HCT116 (cell line): ENCODE data around the gene PAX6. TPM values are rescaled to one million over a fixed set of nuclear protein-coding genes. Genes with fewer than 3 reads are reported as not detected.

Experiments
- ATAC-seq: fragments of 200-7000 bp; cut with Tn5 transposase; 2 replicates; pipeline ENCODE4 v1.9.1; 2020; ENCODE audit warnings: mild to moderate bottlenecking, moderate library complexity
- BruUV-seq: library from RNA; stranded (reverse); fragments of 400-500 nt; replicated peaks from 2 replicates; lab custom pipeline; 2021; lab: Mats Ljungman, UMichigan
- CTCF ChIA-PET: fragments of 300-600 bp; sonication (Branson Sonifier 250); formaldehyde crosslinking; loops from one replicate; lab custom pipeline; 2021; ENCODE audit warnings: antibody characterized with exemption; lab: Charles Lee
- POLR2A ChIA-PET: fragments of 300-600, 350-600 bp; sonication (Branson Sonifier 250); formaldehyde crosslinking; loops from one replicate; lab custom pipeline; 2021; ENCODE audit warnings: antibody characterized with exemption; lab: Charles Lee
- RAD21 ChIA-PET, 2 experiments: fragments of 300-600 bp; sonication (Branson Sonifier 250); formaldehyde crosslinking; loops; one replicate each; lab custom pipeline; 2023; ENCODE audit warnings: low total read pairs in 2 of 2; ENCODE audit not compliant: uncharacterized antibody in 2 of 2, unreplicated experiment in 2 of 2, low non-redundant PET in 1 of 2; lab: Charles Lee
- DNase-seq: peaks from one replicate; pipeline ENCODE4 v3.0.0-alpha.2; 2010; ENCODE audit warnings: low read depth, low spot score
- H2AFZ ChIP-seq: fragments of 200-600 bp; shearing (Covaris generic), sonication (generic); 2 replicates; pipeline ENCODE4 v1.6.1; 2017; ENCODE audit warnings: low read depth, mixed run types, mixed read lengths, antibody characterized with exemption, low read length; ENCODE audit not compliant: poor library complexity, severe bottlenecking
- H3K27ac ChIP-seq: 2 replicates; pipeline ENCODE4 v1.5.1; 2012; ENCODE audit warnings: low read depth, low read length
- H3K27me3 ChIP-seq: fragments of 200-600 bp; sonication (generic); 2 replicates; pipeline ENCODE4 v1.6.1; 2016; ENCODE audit warnings: mixed run types, low read length, mixed read lengths; ENCODE audit not compliant: insufficient read depth
- H3K36me3 ChIP-seq, 2 experiments: fragments of 200-500 bp in 1 of 2; fragments of 200-600 bp in 1 of 2; sonication (Bioruptor generic) in 1 of 2; sonication (generic) in 1 of 2; 2 replicates each; pipeline versions ENCODE4 v1.5.1 to v1.6.1; 2014 to 2016; ENCODE audit warnings: low read length in 2 of 2, inconsistent platforms in 1 of 2, mixed read lengths in 1 of 2, mixed run types in 1 of 2; ENCODE audit not compliant: insufficient read depth in 2 of 2, control insufficient read depth in 1 of 2
- H3K4me1 ChIP-seq, 2 experiments: fragments of 200-600 bp in 1 of 2; sonication (generic) in 1 of 2; 2 replicates each; pipeline versions ENCODE4 v1.5.1 to v1.6.1; 2012 to 2017; ENCODE audit warnings: low read length in 2 of 2, inconsistent platforms in 1 of 2, mild to moderate bottlenecking in 1 of 2, mixed read lengths in 1 of 2, mixed run types in 1 of 2, moderate library complexity in 1 of 2; ENCODE audit not compliant: insufficient read depth in 2 of 2, control insufficient read depth in 1 of 2
- H3K4me2 ChIP-seq: fragments of 200-600 bp; sonication (generic); 2 replicates; pipeline ENCODE4 v1.6.1; 2017; ENCODE audit warnings: mixed run types, low read length, mixed read lengths
- H3K4me3 ChIP-seq, 2 experiments: fragments of 200-600 bp in 1 of 2; sonication (generic) in 1 of 2; replicated peaks in 1 of 2; 2 replicates each; pipeline ENCODE4 v1.5.1; 2011 to 2016; ENCODE audit warnings: low read length in 2 of 2, control low read depth in 1 of 2, low read depth in 1 of 2, mild to moderate bottlenecking in 1 of 2, mixed read lengths in 1 of 2, mixed run types in 1 of 2
- H3K79me2 ChIP-seq: fragments of 200-600 bp; sonication (generic); 2 replicates; pipeline ENCODE4 v1.6.1; 2017; ENCODE audit warnings: mild to moderate bottlenecking, mixed run types, low read length, moderate library complexity, mixed read lengths; ENCODE audit not compliant: insufficient read depth
- H3K9ac ChIP-seq: fragments of 200-600 bp; sonication (generic); 2 replicates; pipeline ENCODE4 v1.6.1; 2016; ENCODE audit warnings: low read length, mixed read lengths
- H3K9me2 ChIP-seq: fragments of 200-600 bp; sonication (generic), shearing (Covaris generic); 2 replicates; pipeline ENCODE4 v1.6.1; 2017; ENCODE audit warnings: mixed run types, mild to moderate bottlenecking, moderate library complexity; ENCODE audit not compliant: insufficient read depth
- H3K9me3 ChIP-seq, 2 experiments: fragments of 200-500 bp in 1 of 2; fragments of 200-600 bp in 1 of 2; sonication (Bioruptor generic) in 1 of 2; sonication (generic) in 1 of 2; 2 replicates each; pipeline ENCODE4 v1.6.1; 2014 to 2017; ENCODE audit warnings: low read length in 2 of 2, mixed read lengths in 2 of 2, inconsistent platforms in 1 of 2, low read depth in 1 of 2, mild to moderate bottlenecking in 1 of 2, mixed run types in 1 of 2, moderate library complexity in 1 of 2; ENCODE audit not compliant: control insufficient read depth in 1 of 2, insufficient read depth in 1 of 2
- H4K20me1 ChIP-seq: fragments of 200-600 bp; sonication (generic), shearing (Covaris generic); 2 replicates; pipeline ENCODE4 v1.6.1; 2017; ENCODE audit warnings: mixed run types, mild to moderate bottlenecking, moderate library complexity; ENCODE audit not compliant: insufficient read depth
- CBX3 ChIP-seq: IDR thresholded peaks from 2 replicates; pipeline ENCODE4 v1.6.1; 2012; ENCODE audit warnings: low read depth
- CEBPB ChIP-seq: IDR thresholded peaks from 2 replicates; pipeline ENCODE4 v1.6.1; 2012; ENCODE audit warnings: low read depth
- EGR1 ChIP-seq: IDR thresholded peaks from 2 replicates; pipeline ENCODE4 v1.6.1; 2012; ENCODE audit warnings: low read depth
- ELF1 ChIP-seq: IDR thresholded peaks from 2 replicates; pipeline ENCODE4 v1.6.1; 2012; ENCODE audit warnings: low read depth, borderline replicate concordance
- EZH2 ChIP-seq: fragments of 200-600 bp; sonication (generic); IDR thresholded peaks from 2 replicates; pipeline ENCODE4 v1.6.1; 2017; ENCODE audit warnings: antibody characterized with exemption, mixed run types
- EZH2phosphoT487 ChIP-seq: fragments of 200-600 bp; IDR thresholded peaks from 2 replicates; pipeline ENCODE4 v1.6.1; 2018; ENCODE audit warnings: antibody characterized with exemption, borderline replicate concordance
- JUND ChIP-seq: IDR thresholded peaks from 2 replicates; pipeline ENCODE4 v1.6.1; 2012
- MAX ChIP-seq: IDR thresholded peaks from 2 replicates; pipeline ENCODE4 v1.6.1; 2012
- POLR2A ChIP-seq: IDR thresholded peaks from 2 replicates; pipeline ENCODE4 v1.7.0; 2011; ENCODE audit warnings: borderline replicate concordance; ENCODE audit not compliant: insufficient read depth, insufficient read length; ENCODE audit errors: extremely low read depth
- POLR2AphosphoS5 ChIP-seq: IDR thresholded peaks from 2 replicates; pipeline ENCODE4 v1.6.1; 2011; ENCODE audit warnings: mild to moderate bottlenecking, low read depth, low read length, moderate library complexity
- SP1 ChIP-seq: IDR thresholded peaks from 2 replicates; pipeline ENCODE4 v1.6.1; 2012; ENCODE audit warnings: low read depth
- SRF ChIP-seq: IDR thresholded peaks from 2 replicates; pipeline ENCODE4 v1.6.1; 2012; ENCODE audit warnings: low read depth
- TCF7L2 ChIP-seq: IDR thresholded peaks from 2 replicates; pipeline ENCODE4 v1.7.0; 2011; ENCODE audit warnings: borderline replicate concordance, inconsistent platforms; ENCODE audit not compliant: insufficient read depth, insufficient read length; ENCODE audit errors: extremely low read depth
- ZFX ChIP-seq: fragments of 450-650 bp; IDR thresholded peaks from 2 replicates; pipeline ENCODE4 v1.6.1; 2017
- ZNF274 ChIP-seq: fragments of 200-500 bp; sonication (Bioruptor generic); IDR thresholded peaks from 2 replicates; pipeline ENCODE4 v1.6.1; 2014; ENCODE audit warnings: mild to moderate bottlenecking, low read depth, low read length, inconsistent platforms
- intact Hi-C: fragments of 100-400 bp; cut with micrococcal nuclease; formaldehyde crosslinking; loops from 2 replicates; pipeline ENCODE4 v1.10.0; 2022
- total RNA-seq: library from RNA; stranded (reverse); gene quantifications from one replicate; pipeline ENCODE4 v1.2.1, GENCODE V29; 2021; ENCODE audit not compliant: unreplicated experiment
- TF ChIP-seq, protein P1 (sequence below): IDR thresholded peaks from 2 replicates; pipeline ENCODE4 v1.6.1; 2012; ENCODE audit warnings: low read depth
- TF ChIP-seq, protein P2 (sequence below), 3 experiments: fragments of 200-600 bp in 1 of 3; sonication (generic) in 1 of 3; IDR thresholded peaks in 2 of 3; conservative IDR thresholded peaks in 1 of 3; 2 replicates each; pipeline ENCODE4 v1.5.1; 2012 to 2017; ENCODE audit warnings: low read depth in 2 of 3, low read length in 2 of 3, antibody characterized with exemption in 1 of 3, borderline replicate concordance in 1 of 3, control low read depth in 1 of 3, mild to moderate bottlenecking in 1 of 3, mixed read lengths in 1 of 3, mixed run types in 1 of 3, moderate library complexity in 1 of 3; ENCODE audit not compliant: insufficient read depth in 1 of 3
- TF ChIP-seq, protein P3 (sequence below): IDR thresholded peaks from 2 replicates; pipeline ENCODE4 v1.6.1; 2012

Gene PAX6
- total RNA-seq, 1 experiment from 2014 or later, result 5.3 TPM

DNA sequence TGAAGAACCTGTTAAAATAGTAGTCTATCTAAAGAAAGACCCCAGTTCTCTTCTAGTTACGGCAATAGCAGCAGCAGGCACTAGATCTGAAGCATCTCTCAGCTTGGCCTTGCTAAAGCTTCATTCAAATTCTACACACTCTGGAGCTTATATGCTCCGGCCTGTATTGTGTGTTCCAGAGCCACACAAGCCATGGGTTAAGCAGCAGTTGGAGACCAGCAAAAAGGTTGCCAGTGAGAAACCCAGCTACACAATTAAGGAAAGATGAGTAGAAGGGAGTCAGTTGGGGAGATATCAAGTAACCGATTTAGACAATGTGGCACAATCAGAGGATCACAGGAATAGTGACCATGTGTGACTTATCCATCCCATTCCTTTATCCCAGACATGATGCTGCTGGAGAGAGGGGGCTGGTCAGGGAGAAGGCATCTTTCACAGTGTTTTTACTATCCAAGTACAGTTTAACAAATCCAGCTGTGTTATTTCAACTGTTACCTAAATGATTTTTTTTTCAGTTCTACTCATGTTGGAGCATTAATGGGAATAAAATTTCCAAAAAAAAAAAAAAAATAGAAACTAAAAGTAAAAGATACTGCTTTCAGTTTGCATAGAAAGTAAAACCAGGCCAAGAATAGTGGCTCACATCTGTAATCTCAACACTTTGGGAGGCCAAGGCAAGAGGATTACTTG, 41.0 kb downstream of the PAX6 start:
- TF ChIP-seq JUND (no peak), EGR1 (no peak), ELF1 (no peak), ZFX (no peak), SP1 (no peak), MAX (no peak), EZH2phosphoT487 (no peak), ZNF274 (no peak), CEBPB (no peak), POLR2A (no peak), POLR2AphosphoS5 (no peak), EZH2 (no peak), CBX3 (no peak), SRF (no peak), TCF7L2 (no peak)
- TF ChIP-seq, protein P1, sequence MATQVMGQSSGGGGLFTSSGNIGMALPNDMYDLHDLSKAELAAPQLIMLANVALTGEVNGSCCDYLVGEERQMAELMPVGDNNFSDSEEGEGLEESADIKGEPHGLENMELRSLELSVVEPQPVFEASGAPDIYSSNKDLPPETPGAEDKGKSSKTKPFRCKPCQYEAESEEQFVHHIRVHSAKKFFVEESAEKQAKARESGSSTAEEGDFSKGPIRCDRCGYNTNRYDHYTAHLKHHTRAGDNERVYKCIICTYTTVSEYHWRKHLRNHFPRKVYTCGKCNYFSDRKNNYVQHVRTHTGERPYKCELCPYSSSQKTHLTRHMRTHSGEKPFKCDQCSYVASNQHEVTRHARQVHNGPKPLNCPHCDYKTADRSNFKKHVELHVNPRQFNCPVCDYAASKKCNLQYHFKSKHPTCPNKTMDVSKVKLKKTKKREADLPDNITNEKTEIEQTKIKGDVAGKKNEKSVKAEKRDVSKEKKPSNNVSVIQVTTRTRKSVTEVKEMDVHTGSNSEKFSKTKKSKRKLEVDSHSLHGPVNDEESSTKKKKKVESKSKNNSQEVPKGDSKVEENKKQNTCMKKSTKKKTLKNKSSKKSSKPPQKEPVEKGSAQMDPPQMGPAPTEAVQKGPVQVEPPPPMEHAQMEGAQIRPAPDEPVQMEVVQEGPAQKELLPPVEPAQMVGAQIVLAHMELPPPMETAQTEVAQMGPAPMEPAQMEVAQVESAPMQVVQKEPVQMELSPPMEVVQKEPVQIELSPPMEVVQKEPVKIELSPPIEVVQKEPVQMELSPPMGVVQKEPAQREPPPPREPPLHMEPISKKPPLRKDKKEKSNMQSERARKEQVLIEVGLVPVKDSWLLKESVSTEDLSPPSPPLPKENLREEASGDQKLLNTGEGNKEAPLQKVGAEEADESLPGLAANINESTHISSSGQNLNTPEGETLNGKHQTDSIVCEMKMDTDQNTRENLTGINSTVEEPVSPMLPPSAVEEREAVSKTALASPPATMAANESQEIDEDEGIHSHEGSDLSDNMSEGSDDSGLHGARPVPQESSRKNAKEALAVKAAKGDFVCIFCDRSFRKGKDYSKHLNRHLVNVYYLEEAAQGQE, result no peak
- TF ChIP-seq, protein P2, sequence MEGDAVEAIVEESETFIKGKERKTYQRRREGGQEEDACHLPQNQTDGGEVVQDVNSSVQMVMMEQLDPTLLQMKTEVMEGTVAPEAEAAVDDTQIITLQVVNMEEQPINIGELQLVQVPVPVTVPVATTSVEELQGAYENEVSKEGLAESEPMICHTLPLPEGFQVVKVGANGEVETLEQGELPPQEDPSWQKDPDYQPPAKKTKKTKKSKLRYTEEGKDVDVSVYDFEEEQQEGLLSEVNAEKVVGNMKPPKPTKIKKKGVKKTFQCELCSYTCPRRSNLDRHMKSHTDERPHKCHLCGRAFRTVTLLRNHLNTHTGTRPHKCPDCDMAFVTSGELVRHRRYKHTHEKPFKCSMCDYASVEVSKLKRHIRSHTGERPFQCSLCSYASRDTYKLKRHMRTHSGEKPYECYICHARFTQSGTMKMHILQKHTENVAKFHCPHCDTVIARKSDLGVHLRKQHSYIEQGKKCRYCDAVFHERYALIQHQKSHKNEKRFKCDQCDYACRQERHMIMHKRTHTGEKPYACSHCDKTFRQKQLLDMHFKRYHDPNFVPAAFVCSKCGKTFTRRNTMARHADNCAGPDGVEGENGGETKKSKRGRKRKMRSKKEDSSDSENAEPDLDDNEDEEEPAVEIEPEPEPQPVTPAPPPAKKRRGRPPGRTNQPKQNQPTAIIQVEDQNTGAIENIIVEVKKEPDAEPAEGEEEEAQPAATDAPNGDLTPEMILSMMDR (IDR thresholded peaks at IDR 0.05 in 2 of 3, conservative IDR thresholded peaks at IDR 0.05 in 1 of 3; ENCODE audit: borderline replicate concordance in 1 of 3, insufficient read depth in 1 of 3, low read depth in 2 of 3, low read length in 2 of 3), result no peak
- TF ChIP-seq, protein P3, sequence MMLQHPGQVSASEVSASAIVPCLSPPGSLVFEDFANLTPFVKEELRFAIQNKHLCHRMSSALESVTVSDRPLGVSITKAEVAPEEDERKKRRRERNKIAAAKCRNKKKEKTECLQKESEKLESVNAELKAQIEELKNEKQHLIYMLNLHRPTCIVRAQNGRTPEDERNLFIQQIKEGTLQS, result no peak
- POLR2A ChIA-PET, result no interaction called here
- Histone ChIP-seq H2AFZ (no peak overlapping the region), H3K4me3 (no peak overlapping the region), H3K27me3 (no peaks in the 10 kb centered on the region), H4K20me1 (no peaks in the 10 kb centered on the region), H3K27ac (no peak overlapping the region), H3K4me2 (no peak overlapping the region), H3K9me2 (no peaks in the 10 kb centered on the region), H3K36me3 (no peaks in the 10 kb centered on the region), H3K79me2 (no peaks in the 10 kb centered on the region), H3K9ac (no peak overlapping the region), H3K4me1 (no peaks in the 10 kb centered on the region), H3K9me3 (no peaks in the 10 kb centered on the region)
- no peak for DNase-seq
- RAD21 ChIA-PET, result no interaction called here
- intact Hi-C loops, result no loop called here
- no peak for ATAC-seq
- CTCF ChIA-PET, result no interaction called here
- no TSS peak for BruUV-seq
